Suppressor macrophage treated with lipopolysaccharide for 1 hour (primary cell): ENCODE measurements around the gene DAG1.

Source experiments
- DNase-seq, 3 donors: peaks; one replicate each; pipeline ENCODE4 v3.0.0-alpha.2; 2020 to 2022

The DAG1 gene

DNA sequence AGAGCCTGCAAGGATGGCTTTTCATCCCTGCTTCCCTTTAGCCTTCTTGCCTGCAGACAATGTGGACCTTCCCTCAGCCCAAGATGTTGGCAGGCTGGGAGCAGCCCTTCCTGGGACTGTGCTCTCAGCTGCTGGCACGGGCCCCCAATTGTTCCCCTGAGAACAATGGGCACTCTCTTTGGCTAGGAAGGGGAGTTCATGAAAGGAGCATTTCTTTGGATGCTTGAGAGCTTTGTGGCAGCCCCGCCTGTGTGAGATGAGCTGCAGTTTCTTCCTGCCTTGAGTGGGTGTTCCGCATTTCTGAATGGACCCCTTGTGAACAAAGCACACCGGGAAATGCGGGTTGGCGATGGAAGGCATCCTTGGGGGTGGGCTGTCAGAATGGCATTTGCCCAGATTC lies 49.2 kb downstream of the DAG1 start:
- DNase-seq, result no peak

DNA sequence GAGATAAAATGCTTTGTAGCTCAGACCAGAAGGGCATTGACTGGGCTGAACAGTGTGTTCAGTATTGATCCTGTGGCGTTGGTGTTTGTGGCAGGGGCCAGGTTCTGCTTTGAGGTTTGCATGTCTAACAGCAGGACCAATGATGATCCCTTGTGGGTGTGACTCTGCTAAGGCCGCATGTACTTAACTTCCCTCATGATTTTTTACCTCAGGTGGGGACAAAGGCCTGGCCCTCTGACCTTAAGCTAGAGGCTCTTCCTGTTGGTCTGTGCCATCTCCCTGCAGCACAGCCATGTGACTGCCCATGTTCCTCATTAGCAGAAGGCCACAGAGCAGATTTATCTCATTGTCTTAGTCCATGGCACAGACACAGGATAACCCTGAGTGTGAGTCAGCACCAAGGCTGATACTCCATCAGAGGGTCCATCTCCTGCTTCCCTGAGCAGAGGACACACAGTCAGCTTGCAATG lies 49.9 kb downstream of the DAG1 start:
- peak; percentile 31 to 44 (median 40) for DNase-seq

DNA sequence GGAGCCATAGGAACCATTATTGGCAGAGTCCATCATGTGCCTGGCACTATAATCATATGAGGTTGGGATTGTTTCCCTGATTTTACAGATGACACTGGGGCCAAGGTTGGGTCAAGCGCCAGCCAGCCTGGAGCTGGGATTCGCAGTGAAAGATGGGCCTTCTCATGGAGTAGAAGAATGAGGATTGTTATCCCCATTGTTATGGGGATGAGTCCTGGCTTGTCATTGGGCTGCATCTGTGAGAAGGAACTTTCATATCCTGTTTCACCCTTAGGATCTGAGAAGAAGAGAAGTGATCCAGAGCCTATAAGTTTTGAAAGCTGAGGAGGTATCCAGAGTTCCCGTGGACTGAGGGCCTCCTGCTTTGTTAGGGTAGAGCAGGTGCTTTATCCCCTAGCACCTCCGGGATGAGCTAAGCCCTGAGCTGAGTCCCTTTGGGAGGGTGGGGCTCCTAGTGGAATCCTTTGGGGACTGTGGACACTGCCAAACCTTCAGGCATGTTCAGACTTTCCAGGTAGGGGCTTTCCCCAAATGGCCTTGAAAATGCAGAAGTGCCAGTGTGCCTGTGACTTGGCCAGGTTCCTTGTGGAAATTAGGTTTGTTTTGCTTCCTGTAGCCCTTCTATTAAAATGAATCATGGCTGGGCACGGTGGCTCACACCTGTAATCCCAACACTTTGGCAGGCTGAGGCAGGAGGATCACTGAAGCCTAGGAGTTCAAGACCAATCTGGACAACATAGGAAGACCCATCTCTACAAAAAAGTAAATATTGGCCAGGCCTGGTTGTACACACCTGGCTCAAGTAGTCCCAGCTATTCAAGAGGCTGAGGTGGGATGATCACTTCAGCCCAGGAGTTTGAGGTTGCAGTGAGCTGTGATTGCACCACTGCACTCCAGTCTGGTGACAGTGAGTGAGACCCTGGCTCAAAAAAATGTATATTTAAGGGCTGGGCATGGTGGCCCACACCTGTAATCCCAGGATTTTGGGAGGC lies 54.0 kb downstream of the DAG1 start:
- no peak for DNase-seq

DNA sequence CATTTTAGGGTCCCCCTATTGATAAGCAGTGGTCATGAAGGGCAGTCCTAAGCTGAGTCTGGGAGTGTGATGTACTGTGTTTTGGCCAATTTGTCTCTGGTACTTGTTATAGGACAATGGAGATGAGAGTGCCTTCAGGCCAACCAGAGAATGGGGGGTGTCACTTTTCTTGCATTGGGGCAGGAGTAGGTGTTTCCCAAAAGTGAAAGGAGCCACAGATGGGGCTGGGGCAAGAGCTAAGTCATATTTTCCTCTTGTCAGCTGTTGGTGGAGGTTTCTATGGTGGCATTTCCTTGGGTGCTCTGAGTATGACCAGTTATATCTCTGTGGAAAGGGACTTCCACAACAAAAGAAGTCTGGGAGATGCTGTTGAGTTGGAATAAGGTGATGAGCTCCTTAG lies 59.5 kb downstream of the DAG1 start:
- no peak for DNase-seq

DNA sequence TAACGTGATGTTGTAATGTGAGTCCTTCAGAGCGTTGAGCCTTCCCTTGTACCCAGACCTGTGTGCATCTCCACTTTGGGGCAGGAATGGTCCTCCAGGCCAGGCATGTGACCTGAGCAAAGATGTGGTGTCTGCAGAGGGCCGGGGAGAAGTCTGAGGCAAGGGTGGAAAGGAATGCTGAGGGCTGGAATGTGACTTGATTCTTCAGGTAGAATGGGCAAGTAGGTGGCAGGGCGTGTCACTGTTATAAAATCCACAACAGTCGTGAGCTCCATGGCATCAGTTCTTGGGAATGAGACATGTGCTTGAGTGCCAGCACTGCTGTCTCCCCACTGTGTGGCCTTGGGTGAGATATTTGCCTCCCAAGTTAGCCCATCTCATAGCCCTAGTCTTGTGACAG lies 60.2 kb downstream of the DAG1 start:
- DNase-seq, result no peak

DNA sequence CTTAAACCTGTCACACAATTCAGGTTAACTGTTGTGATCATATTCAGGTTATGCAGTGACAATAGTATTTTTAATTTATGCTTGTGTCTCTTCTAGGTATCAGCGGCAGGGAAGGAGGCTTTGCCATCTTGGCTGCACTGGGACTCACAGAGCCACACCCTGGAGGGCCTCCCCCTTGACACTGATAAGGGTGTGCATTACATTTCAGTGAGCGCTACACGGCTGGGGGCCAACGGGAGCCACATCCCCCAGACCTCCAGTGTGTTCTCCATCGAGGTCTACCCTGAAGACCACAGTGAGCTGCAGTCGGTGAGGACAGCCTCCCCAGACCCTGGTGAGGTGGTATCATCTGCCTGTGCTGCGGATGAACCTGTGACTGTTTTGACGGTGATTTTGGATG lies 60.6 kb downstream of the DAG1 start:
- DNase-seq, result no peak

DNA sequence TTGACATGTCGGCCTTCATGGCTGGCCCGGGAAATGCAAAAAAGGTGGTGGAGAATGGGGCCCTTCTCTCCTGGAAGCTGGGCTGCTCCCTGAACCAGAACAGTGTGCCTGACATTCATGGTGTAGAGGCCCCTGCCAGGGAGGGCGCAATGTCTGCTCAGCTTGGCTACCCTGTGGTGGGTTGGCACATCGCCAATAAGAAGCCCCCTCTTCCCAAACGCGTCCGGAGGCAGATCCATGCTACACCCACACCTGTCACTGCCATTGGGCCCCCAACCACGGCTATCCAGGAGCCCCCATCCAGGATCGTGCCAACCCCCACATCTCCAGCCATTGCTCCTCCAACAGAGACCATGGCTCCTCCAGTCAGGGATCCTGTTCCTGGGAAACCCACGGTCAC lies 61.2 kb downstream of the DAG1 start:
- DNase-seq, result no peak

DNA sequence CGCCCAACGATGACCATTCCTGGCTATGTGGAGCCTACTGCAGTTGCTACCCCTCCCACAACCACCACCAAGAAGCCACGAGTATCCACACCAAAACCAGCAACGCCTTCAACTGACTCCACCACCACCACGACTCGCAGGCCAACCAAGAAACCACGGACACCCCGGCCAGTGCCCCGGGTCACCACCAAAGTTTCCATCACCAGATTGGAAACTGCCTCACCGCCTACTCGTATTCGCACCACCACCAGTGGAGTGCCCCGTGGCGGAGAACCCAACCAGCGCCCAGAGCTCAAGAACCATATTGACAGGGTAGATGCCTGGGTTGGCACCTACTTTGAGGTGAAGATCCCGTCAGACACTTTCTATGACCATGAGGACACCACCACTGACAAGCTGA lies 61.6 kb downstream of the DAG1 start:
- DNase-seq, result no peak

DNA sequence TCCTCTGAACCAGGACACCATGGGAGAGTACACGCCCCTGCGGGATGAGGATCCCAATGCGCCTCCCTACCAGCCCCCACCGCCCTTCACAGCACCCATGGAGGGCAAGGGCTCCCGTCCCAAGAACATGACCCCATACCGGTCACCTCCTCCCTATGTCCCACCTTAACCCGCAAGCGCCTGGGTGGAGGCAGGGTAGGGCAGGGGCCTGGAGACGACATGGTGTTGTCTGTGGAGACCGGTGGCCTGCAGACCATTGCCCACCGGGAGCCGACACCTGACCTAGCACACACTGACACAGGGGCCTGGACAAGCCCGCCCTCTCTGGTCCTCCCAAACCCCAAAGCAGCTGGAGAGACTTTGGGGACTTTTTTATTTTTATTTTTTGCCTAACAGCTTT lies 63.0 kb downstream of the DAG1 start:
- DNase-seq, result no peak

DNA sequence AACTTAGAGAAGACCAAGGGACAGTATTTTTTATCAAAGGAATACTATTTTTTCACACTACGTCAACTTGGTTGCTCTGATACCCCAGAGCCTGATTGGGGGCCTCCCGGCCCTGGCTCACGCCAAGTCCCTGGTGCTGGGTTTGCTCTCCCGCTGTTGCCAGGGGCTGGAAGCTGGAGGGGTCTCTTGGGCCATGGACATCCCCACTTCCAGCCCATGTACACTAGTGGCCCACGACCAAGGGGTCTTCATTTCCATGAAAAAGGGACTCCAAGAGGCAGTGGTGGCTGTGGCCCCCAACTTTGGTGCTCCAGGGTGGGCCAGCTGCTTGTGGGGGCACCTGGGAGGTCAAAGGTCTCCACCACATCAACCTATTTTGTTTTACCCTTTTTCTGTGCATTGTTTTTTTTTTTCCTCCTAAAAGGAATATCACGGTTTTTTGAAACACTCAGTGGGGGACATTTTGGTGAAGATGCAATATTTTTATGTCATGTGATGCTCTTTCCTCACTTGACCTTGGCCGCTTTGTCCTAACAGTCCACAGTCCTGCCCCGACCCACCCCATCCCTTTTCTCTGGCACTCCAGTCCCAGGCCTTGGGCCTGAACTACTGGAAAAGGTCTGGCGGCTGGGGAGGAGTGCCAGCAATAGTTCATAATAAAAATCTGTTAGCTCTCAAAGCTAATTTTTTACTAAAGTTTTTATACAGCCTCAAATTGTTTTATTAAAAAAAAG lies 63.9 kb downstream of the DAG1 start:
- no peak for DNase-seq

DNA sequence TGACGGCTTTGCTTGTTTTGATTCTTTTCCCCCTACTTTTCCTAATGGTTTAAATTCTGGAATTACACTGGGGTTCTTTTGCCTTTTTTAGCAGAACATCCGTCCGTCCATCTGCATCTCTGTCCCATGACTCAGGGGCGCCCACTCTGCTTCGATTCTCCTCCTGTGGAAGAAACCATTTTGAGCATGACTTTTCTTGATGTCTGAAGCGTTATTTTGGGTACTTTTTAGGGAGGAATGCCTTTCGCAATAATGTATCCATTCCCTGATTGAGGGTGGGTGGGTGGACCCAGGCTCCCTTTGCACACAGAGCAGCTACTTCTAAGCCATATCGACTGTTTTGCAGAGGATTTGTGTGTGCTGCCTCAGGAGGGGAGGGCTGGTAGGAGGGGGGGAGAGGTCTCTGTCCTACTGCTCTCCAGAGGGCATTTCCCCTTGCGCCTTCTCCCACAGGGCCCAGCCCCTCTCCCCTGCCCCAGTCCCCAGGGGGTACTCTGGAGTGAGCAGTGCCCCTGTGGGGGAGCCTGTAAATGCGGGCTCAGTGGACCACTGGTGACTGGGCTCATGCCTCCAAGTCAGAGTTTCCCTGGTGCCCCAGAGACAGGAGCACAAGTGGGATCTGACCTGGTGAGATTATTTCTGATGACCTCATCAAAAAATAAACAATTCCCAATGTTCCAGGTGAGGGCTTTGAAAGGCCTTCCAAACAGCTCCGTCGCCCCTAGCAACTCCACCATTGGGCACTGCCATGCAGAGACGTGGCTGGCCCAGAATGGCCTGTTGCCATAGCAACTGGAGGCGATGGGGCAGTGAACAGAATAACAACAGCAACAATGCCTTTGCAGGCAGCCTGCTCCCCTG lies 64.7 kb downstream of the DAG1 start:
- DNase-seq, result no peak

DNA sequence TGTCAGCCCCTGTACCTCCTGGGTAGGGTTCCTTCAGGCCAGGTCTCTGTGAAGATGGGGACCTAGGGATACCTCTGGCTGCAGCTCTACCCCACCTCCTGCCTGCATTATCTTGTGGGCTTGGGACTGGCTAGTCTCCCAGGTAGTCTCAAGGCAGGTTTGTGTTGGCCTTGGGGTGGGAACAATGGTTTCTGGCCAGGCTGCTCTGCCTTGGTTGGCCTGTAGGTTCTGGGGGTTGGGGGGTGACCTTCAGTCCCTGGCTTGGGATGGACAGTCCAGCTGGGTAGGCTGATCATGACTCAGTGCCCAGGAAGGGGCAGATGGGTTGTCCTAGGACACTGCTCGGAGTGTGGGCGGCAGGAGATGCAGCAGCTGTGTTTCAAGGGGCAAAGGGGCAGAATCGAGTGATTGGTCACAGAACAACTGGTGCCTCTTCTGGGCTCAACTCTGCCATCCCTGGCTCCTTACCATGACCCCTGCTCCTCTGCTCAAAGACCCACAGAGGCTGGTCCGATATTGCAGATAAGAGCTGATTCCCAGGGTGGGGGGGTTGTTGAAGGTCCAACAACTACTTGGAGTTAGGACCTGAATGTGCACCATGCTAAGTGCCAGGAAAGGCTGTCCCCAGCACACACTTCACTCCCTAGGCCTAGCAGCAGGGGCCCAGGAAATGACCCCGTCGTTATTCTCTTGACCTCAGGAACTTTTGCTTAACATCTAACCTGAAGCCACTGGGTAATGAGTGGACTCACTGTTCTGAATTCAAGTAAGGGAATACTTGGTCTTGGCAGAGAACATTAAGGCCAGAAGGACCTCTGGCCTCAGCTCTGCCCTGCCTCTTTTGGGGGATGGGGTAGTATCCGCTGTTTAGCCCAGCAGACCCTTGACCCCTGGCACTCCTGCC lies 66.2 kb downstream of the DAG1 start:
- DNase-seq, result no peak

DNA sequence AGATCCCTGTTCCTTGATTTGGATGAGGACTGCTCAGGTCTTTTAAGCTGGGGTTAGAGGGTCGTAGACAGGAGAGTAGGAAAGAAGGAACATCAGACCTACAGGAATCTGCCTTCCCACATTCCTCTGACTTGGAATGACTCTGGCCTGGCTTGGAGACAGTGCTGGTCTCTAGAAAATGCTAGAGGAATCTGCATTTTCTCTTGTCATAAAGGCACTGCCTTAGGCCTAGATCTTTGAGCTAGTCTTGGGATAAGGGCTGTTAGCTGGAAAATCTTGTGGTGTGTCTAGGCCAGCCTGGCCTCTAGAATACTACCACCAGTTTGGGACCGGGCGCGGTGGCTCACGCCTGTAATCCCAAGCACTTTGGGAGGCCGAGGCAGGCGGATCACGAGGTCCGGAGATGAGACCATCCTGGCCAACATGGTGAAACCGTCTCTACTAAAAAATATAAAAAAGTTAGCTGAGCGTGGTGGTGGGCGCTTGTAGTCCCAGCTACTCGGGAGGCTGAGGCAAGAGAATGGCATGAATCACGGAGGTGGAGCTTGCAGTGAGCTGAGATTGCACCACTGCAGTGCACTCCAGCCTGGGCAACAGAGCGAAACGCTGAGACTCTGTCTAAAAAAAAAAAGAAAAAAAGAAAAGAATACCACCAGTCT lies 66.9 kb downstream of the DAG1 start:
- DNase-seq, result no peak

DNA sequence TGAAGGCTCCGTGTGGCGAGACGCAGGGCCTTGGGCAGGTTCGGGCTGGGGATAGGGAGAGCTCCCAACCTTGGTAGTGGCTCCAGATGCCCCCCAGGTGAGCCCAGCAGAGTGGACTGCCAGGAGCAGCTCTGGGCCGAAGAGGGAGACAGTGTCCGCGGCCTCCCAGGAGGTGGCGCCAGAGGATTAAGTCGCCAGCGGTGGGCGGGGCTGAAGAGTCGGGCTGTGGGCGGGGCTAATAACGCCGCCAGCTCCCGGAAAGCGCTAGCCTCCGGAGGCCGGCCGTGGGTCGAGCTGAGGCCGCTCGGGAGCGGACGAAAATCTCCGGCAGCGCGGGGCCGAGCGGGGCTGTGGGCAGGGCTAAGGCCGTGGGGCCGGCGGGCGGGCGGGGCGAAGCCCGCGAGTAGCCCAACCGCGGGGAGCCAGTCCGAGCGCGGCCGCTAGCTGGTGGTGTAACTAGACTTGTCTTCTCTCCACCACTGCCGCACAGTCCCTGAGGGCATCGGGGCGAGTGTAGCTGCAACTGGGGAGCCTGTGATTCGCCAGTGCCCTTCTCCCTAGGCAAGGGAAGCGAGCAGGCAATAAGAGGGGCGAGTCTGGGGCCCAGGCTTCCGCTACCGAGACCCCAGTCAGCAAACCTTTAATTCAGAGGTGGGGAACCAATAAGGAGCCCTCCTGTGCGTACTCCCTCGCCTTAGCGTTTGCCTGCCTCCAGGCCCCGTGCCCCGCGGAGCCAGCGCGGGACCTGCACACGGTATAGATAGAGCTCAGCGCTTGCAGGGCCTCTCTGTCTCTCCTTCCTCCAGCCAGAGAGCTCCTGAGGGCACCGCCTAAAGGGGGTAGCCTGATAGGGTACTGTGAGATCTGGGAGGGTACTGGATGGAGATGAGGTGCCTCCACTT lies 69.8 kb downstream of the DAG1 start:
- peak; percentile 97 to 99 (median 99) for DNase-seq

DNA sequence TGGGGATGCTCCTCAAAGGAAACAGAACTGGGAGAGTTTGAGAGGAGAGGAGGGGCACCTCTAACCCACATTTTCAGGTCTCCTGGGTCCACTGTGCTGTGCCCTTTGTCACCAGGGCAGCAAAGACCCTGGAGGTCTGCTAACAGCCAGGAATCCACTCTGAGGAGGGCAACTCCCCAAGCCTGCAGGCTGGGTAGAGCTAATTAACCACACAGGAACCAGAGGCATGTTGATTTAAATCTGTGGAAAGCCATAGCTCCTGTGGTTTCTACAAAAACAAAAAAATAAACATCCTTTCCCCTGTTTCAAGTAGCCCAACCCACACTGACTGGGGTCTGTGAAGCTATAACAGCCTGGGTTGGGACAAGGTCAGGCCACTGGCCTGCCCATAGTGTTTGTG lies 82.0 kb downstream of the DAG1 start:
- DNase-seq, result no peak

DNA sequence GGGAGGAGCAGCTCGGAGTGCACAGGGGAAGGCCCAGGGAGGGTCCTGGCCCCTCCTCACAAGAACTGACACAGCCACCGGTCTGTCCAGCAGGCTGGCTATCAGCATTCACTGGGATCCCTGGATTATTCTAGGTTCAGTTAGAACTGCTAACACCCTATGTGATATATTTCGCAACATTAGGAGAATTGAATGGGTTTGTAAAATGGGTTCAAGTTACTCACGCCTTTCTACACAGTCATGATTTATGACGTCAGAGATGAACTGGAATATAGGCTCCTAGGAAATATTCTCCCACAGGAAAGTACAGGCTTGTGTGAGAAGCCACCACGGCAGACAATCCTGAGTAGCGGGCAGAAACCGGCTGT lies 83.2 kb downstream of the DAG1 start:
- DNase-seq, result peak; percentile 11 to 55 (median 34)

DNA sequence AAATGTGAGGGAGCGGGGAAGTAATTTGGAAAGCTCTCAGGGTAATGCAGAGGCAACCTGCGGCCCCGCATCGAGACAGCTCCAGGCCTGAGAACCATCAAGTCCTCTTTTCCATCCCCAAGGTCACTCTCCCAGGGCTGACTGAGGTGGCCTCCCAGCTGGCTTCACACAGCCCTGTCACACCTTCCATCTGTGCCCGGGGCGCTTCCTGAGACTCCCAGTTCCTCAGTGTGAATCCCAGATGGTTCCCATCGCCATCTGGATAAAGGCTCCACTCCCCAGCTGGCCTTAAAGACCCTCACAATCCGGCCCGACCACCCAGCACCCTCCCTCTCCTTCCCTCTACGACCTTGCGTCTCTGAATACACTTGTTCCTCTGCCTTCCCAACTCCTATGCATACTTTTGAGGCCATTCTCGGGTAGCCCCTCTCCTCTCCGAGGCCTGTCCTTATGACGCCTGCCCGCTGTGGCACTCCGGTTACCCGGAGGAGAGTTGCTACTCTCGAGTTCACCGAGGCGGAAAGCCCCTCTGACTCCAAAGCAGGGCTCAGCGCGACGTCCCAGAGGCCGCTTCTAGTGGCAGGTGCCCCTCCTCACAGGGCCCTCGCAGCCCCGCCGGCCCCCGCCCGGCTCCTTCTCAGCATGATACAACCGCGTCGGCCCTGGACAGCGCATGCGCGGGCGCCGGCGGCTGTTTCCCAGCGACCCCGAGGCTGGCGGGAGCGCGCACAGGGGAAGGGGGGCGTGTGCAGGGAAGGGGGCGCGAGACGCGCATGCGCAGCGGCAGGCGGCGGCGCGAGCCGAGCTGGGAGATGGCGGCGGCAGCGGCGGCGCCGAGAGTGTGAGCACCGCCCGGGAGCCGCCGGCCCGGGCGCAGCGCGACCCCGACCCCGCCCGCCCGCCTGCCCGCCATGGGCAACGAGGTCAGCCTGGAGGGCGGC lies 83.9 kb downstream of the DAG1 start, which contains the start of gene BSN:
BSN (plus strand) TSS at position 786 of the 941 bp plus-strand sequence; CDS start at position 912, 126 bp downstream.
- peak; percentile 85 to 93 (median 87) for DNase-seq

DNA sequence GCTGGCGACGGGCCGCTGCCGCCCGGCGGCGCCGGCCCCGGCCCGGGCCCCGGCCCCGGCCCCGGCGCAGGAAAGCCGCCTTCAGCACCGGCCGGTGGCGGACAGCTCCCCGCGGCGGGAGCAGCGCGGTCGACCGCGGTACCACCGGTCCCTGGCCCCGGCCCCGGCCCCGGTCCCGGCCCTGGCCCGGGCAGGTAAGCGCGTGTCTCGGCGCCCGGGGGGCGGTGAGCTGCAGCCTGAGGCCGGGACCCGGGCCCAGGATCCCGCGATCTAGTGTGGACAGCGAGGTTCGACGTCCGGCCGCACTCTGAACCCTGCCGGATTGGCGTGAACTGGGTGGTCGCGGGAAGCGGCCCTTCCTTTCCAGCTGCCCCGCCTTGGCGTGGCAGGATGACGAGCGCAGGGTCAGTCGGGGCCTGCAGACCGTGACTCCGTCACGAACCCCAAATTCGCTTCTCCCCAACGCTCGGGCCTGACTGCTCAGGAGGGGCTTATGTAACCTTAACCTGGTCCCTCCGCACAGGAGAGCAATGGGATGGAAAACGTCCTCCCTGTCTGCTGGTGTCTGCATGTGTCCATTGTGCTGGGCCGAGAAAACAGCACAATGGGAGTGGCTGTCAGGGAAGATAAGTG lies 84.7 kb downstream of the DAG1 start:
- DNase-seq, result peak in 2 of 3 donors; percentile 69 to 84
